ENCODE data around the gene CCND3.

CCND3 gene

GRCh38 chr6:41917528-41917927 is 24.1 kb downstream of the CCND3 start:
- no peak for DNase-seq

GRCh38 chr6:41914869-41915530 is 26.6 kb downstream of the CCND3 start:
- DNase-seq: no peak

GRCh38 chr6:41914343-41914742 is 27.3 kb downstream of the CCND3 start:
- DNase-seq: no peak

- no peak for DNase-seq
Observed at GRCh38 chr6:41909727-41910126, 31.9 kb downstream of the CCND3 start.

- no peak for DNase-seq
Observed at GRCh38 chr6:41901882-41902519, 39.6 kb downstream of the CCND3 start.

- DNase-seq: no peak
Observed at GRCh38 chr6:41900861-41901260, 40.7 kb downstream of the CCND3 start.

GRCh38 chr6:41896281-41896680 is 45.3 kb downstream of the CCND3 start:
- no peak for DNase-seq

GRCh38 chr6:41895300-41896233 is 46.0 kb downstream of the CCND3 start, which contains the start of gene USP49:
Gene USP49, minus strand, starts transcription at chr6:41895375. Its CDS starts 88,392 bp downstream, at chr6:41806983.
- DNase-seq: peak; percentile 93

- DNase-seq: no peak
Observed at GRCh38 chr6:41894366-41895299, 47.0 kb downstream of the CCND3 start.

GRCh38 chr6:41892921-41893564 is 48.6 kb downstream of the CCND3 start:
- DNase-seq: no peak

GRCh38 chr6:41887331-41887751 is 54.3 kb downstream of the CCND3 start:
- no peak for DNase-seq

GRCh38 chr6:41885930-41886329 is 55.7 kb downstream of the CCND3 start:
- no peak for DNase-seq

GRCh38 chr6:41884957-41885356 is 56.7 kb downstream of the CCND3 start:
- DNase-seq: no peak
